ENCODE results near the gene SAMD4B. TPM values are rescaled to one million over a fixed set of nuclear protein-coding genes. Genes with fewer than 3 reads are reported as not detected.

Gene SAMD4B

Small RNA genes lying within 50 kb of the gene (microRNA-seq; reads per million reads assigned to microRNA genes)
- gene MIR4530, result not detected

Measured in HL-60 (cell line).